H1 (cell line): ENCODE measurements around the gene MYO1D. TPM values are rescaled to one million over a fixed set of nuclear protein-coding genes. Genes with fewer than 3 reads are reported as not detected.

ENCODE experiments used
- CTCF ChIA-PET: fragments of 300-600 bp; sonication (Branson Sonifier 250); formaldehyde crosslinking; loops from one replicate; lab custom pipeline; 2021; ENCODE audit not compliant: partially characterized antibody; lab: Charles Lee
- POLR2A ChIA-PET: fragments of 300-600 bp; sonication (Branson Sonifier 250); formaldehyde crosslinking; loops from one replicate; lab custom pipeline; 2021; ENCODE audit warnings: inconsistent platforms; ENCODE audit not compliant: partially characterized antibody; lab: Charles Lee
- DNase-seq, 2 experiments: peaks; one replicate each; pipeline versions ENCODE4 v3.0.0 to v3.0.0-alpha.2; 2010 to 2022; ENCODE audit warnings: low spot score in 2 of 2, low read depth in 1 of 2, mixed read lengths in 1 of 2
- FAIRE-seq: peaks from 2 replicates; lab custom pipeline; 2011; peaks lifted over from hg19 to GRCh38; lab: Jason Lieb, UNC
- H2AFZ ChIP-seq: 2 replicates; pipeline ENCODE4 v1.8.1; 2012; ENCODE audit warnings: low read length, inconsistent platforms
- H2AK5ac ChIP-seq: 2 replicates; pipeline ENCODE4 v1.6.1; 2013; ENCODE audit warnings: low read depth, low read length
- H2BK120ac ChIP-seq: replicated peaks from 2 replicates; pipeline ENCODE3; 2013; ENCODE audit warnings: low read depth, low read length, inconsistent platforms
- H2BK12ac ChIP-seq: 2 replicates; pipeline ENCODE4 v1.6.1; 2013; ENCODE audit warnings: low read depth, low read length
- H2BK15ac ChIP-seq: 2 replicates; pipeline ENCODE4 v1.6.1; 2013; ENCODE audit warnings: low read length
- H2BK20ac ChIP-seq: 2 replicates; pipeline ENCODE4 v1.6.1; 2013; ENCODE audit warnings: low read length
- H2BK5ac ChIP-seq: 2 replicates; pipeline ENCODE4 v1.6.1; 2013; ENCODE audit warnings: low read depth, low read length
- H3K14ac ChIP-seq: 2 replicates; pipeline ENCODE4 v1.6.1; 2013; ENCODE audit warnings: inconsistent platforms; ENCODE audit not compliant: insufficient read length
- H3K18ac ChIP-seq: 2 replicates; pipeline ENCODE4 v1.6.1; 2013; ENCODE audit warnings: low read length; ENCODE audit errors: extremely low read depth
- H3K23ac ChIP-seq: 2 replicates; pipeline ENCODE4 v1.6.1; 2013; ENCODE audit warnings: inconsistent platforms; ENCODE audit not compliant: insufficient read length
- H3K23me2 ChIP-seq: 2 replicates; pipeline ENCODE4 v1.6.1; 2013; ENCODE audit warnings: low read depth, low read length
- H3K27ac ChIP-seq: 2 replicates; pipeline ENCODE4 v1.6.1; 2011; ENCODE audit warnings: low read depth, low read length, inconsistent platforms
- H3K27me3 ChIP-seq, 4 experiments: replicated peaks in 1 of 4; 1 replicate in 1 of 4; 2 replicates in 3 of 4; pipeline versions ENCODE4 v1.6.1 to v1.8.1; 2011 to 2013; ENCODE audit warnings: low read length in 3 of 4, mild to moderate bottlenecking in 3 of 4, inconsistent platforms in 2 of 4, mixed read lengths in 2 of 4, moderate library complexity in 1 of 4; ENCODE audit not compliant: control insufficient read depth in 3 of 4, insufficient read depth in 3 of 4; ENCODE audit errors: extremely low read depth in 1 of 4
- H3K36me3 ChIP-seq, 4 experiments: 2 replicates each; pipeline versions ENCODE4 v1.6.1 to v1.8.1; 2011 to 2013; ENCODE audit warnings: mild to moderate bottlenecking in 4 of 4, low read length in 3 of 4, moderate library complexity in 2 of 4, control low read depth in 1 of 4, inconsistent platforms in 1 of 4; ENCODE audit not compliant: insufficient read depth in 4 of 4, control insufficient read depth in 2 of 4
- H3K4ac ChIP-seq: replicated peaks from 2 replicates; pipeline ENCODE3; 2013; ENCODE audit warnings: low read length, low read depth, mixed read lengths, inconsistent platforms; ENCODE audit not compliant: insufficient read length
- H3K4me1 ChIP-seq, 4 experiments: replicated peaks in 1 of 4; 1 replicate in 1 of 4; 2 replicates in 3 of 4; pipeline versions ENCODE4 v1.6.1 to v1.8.1; 2011 to 2013; ENCODE audit warnings: low read length in 3 of 4, inconsistent platforms in 2 of 4, mixed read lengths in 1 of 4; ENCODE audit not compliant: insufficient read depth in 4 of 4, control insufficient read depth in 3 of 4
- H3K4me2 ChIP-seq, 2 experiments: 2 replicates each; pipeline versions ENCODE4 v1.6.1 to v1.8.1; 2011 to 2013; ENCODE audit warnings: low read depth in 2 of 2, low read length in 2 of 2, control low read depth in 1 of 2, inconsistent platforms in 1 of 2, mild to moderate bottlenecking in 1 of 2; ENCODE audit not compliant: insufficient read depth in 1 of 2
- H3K4me3 ChIP-seq, 4 experiments: fragments of 200-600, 300-600 bp in 1 of 4; sonication (generic), shearing (Covaris generic), sonication (Bioruptor Twin) in 1 of 4; 2 replicates each; pipeline versions ENCODE4 v1.5.1 to v1.8.1; 2011 to 2016; ENCODE audit warnings: low read length in 4 of 4, low read depth in 3 of 4, control low read depth in 2 of 4, inconsistent platforms in 2 of 4, mild to moderate bottlenecking in 2 of 4, mixed read lengths in 1 of 4, moderate library complexity in 1 of 4; ENCODE audit not compliant: insufficient read depth in 2 of 4; ENCODE audit errors: extremely low read depth in 1 of 4
- H3K56ac ChIP-seq: replicated peaks from 2 replicates; pipeline ENCODE3; 2013; ENCODE audit warnings: low read depth, mild to moderate bottlenecking, mixed read lengths, low read length, inconsistent platforms; ENCODE audit not compliant: insufficient read length
- H3K79me1 ChIP-seq: 2 replicates; pipeline ENCODE4 v1.6.1; 2013; ENCODE audit warnings: low read depth, low read length, control low read depth
- H3K79me2 ChIP-seq, 2 experiments: 2 replicates each; pipeline versions ENCODE4 v1.6.1 to v1.8.1; 2012 to 2013; ENCODE audit warnings: low read length in 2 of 2, mild to moderate bottlenecking in 2 of 2, inconsistent platforms in 1 of 2; ENCODE audit not compliant: insufficient read depth in 2 of 2, control insufficient read depth in 1 of 2
- H3K9ac ChIP-seq, 4 experiments: replicated peaks in 1 of 4; 1 replicate in 1 of 4; 2 replicates in 3 of 4; pipeline versions ENCODE4 v1.6.1 to v1.8.1; 2011 to 2013; ENCODE audit warnings: low read depth in 3 of 4, low read length in 3 of 4, control low read depth in 2 of 4, mild to moderate bottlenecking in 2 of 4, moderate library complexity in 2 of 4, inconsistent platforms in 1 of 4; ENCODE audit errors: extremely low read depth in 1 of 4
- H3K9me3 ChIP-seq, 2 experiments: 2 replicates each; pipeline versions ENCODE4 v1.6.1 to v1.8.1; 2012 to 2013; ENCODE audit warnings: mild to moderate bottlenecking in 2 of 2, moderate library complexity in 2 of 2, control low read depth in 1 of 2, inconsistent platforms in 1 of 2, low read depth in 1 of 2, low read length in 1 of 2, mixed read lengths in 1 of 2; ENCODE audit not compliant: insufficient read depth in 2 of 2
- H4K20me1 ChIP-seq, 2 experiments: replicated peaks in 1 of 2; 2 replicates each; pipeline versions ENCODE3 to v1.8.1; 2011 to 2013; ENCODE audit warnings: inconsistent platforms in 2 of 2, low read length in 2 of 2, mild to moderate bottlenecking in 1 of 2; ENCODE audit not compliant: insufficient read depth in 2 of 2, control insufficient read depth in 1 of 2
- H4K5ac ChIP-seq: 2 replicates; pipeline ENCODE4 v1.6.1; 2013; ENCODE audit warnings: low read length, low read depth, mixed read lengths, inconsistent platforms; ENCODE audit not compliant: insufficient read length
- H4K8ac ChIP-seq: 2 replicates; pipeline ENCODE4 v1.8.0; 2013; ENCODE audit warnings: mild to moderate bottlenecking, moderate library complexity, low read length, inconsistent platforms; ENCODE audit not compliant: insufficient read depth; ENCODE audit errors: extremely low read depth
- H4K91ac ChIP-seq: replicated peaks from 2 replicates; pipeline ENCODE3; 2013; ENCODE audit warnings: low read length, mixed read lengths, inconsistent platforms; ENCODE audit not compliant: insufficient read length
- BACH1 ChIP-seq: IDR thresholded peaks from 2 replicates; pipeline ENCODE4 v1.6.1; 2012; ENCODE audit warnings: low read length, improper control_type of control experiment
- CEBPB ChIP-seq: IDR thresholded peaks from 2 replicates; pipeline ENCODE4 v1.6.1; 2012; ENCODE audit warnings: low read depth, low read length
- CHD1 ChIP-seq: IDR thresholded peaks from 2 replicates; pipeline ENCODE4 v1.6.1; 2012; ENCODE audit warnings: low read depth, low read length, improper control_type of control experiment
- CREB1 ChIP-seq: IDR thresholded peaks from 2 replicates; pipeline ENCODE4 v1.6.1; 2012; ENCODE audit warnings: inconsistent platforms
- SP4 ChIP-seq: IDR thresholded peaks from 2 replicates; pipeline ENCODE4 v1.6.1; 2012; ENCODE audit warnings: low read length, inconsistent platforms
- SRF ChIP-seq: IDR thresholded peaks from 2 replicates; pipeline ENCODE4 v1.6.1; 2011; ENCODE audit warnings: mild to moderate bottlenecking, low read depth, low read length, moderate library complexity
- TAF1 ChIP-seq: IDR thresholded peaks from 2 replicates; pipeline ENCODE4 v1.6.1; 2011; ENCODE audit warnings: mild to moderate bottlenecking, low read depth, low read length
- WGBS, 2 experiments: shearing (Covaris generic) in 1 of 2; methylation state at CpG; one replicate each; pipeline versions ENCODE4 v1.1.6 to v1.1.7; 2013 to 2015; ENCODE audit warnings: low lambda C conversion rate in 2 of 2, mixed read lengths in 2 of 2, inconsistent platforms in 1 of 2, low coverage in 1 of 2, missing lambda C conversion rate in 1 of 2; ENCODE audit not compliant: insufficient replicate concordance in 2 of 2, insufficient coverage in 1 of 2, insufficient read length in 1 of 2; ENCODE audit errors: extremely low coverage in 1 of 2, missing lambda C conversion rate in 1 of 2; 5-methylcytosine and 5-hydroxymethylcytosine counted together
- polyA plus RNA-seq, 7 experiments: library from polyadenylated mRNA; depleted of rRNA in 3 of 7; stranded (reverse) in 5 of 7; unstranded in 2 of 7; fragments of >200 nt in 5 of 7; fragments of 200-250 nt in 2 of 7; gene quantifications; 1 replicate in 5 of 7; 2 replicates in 1 of 7; 4 replicates in 1 of 7; pipeline versions ENCODE4 v1.2.1 to v1.2.3, GENCODE V29; 2011 to 2013; ENCODE audit warnings: missing spikeins in 2 of 7, mixed read lengths in 2 of 7
- total RNA-seq: library from RNA; stranded (reverse); fragmentation: NEBNext Ultra II Directional; extraction: Animal tissue kit (Norgen Biotek cat#: 25700); gene quantifications from 2 replicates; pipeline ENCODE4 v1.2.1, GENCODE V29; 2021
- TF ChIP-seq, protein P1 (sequence below), 3 experiments: IDR thresholded peaks; 1 replicate in 2 of 3; 2 replicates in 1 of 3; pipeline versions ENCODE4 v1.5.1 to v1.6.1; 2011; ENCODE audit warnings: low read length in 3 of 3, mild to moderate bottlenecking in 3 of 3, inconsistent platforms in 2 of 3, low read depth in 1 of 3, moderate library complexity in 1 of 3; ENCODE audit not compliant: insufficient read depth in 1 of 3; ENCODE audit errors: control extremely low read depth in 1 of 3
- TF ChIP-seq, protein P2 (sequence below): IDR thresholded peaks from 2 replicates; pipeline ENCODE4 v1.6.1; 2011; ENCODE audit warnings: low read depth, mild to moderate bottlenecking, low read length; ENCODE audit not compliant: insufficient read depth
- TF ChIP-seq, protein P3 (sequence below): IDR thresholded peaks from 2 replicates; pipeline ENCODE4 v1.6.1; 2012; ENCODE audit warnings: low read length, inconsistent platforms

The MYO1D gene
- total and polyA plus RNA-seq, 2 of the 8 experiments (the other 6 are each of a cell fraction or from before 2014, with no cell fraction given): 6.5 to 25.4 TPM

DNA sequence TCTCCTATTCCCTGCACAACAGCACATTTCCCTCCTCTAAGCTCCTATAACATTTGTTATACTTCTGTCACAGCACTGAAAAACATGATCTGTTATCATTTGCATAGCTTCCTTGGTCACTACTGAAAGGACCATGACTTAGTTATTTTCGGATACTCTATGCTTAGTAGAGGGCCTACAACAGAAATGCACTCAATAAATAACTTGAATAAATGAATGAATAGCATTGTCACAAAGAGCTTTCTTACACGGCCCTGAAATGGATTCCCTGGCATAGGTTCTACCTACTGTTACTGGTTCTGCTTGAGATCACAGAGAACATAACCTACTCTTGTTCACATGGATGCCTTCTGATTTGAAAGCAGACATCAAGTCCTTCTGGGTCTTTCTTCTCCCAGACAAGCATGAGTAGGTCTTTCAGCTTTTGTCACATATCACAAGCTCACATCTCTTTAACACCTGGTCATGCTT lies 41.6 kb downstream of the MYO1D start:
- no peak overlapping the region for H3K4ac ChIP-seq
- no peak overlapping the region for H2BK12ac ChIP-seq
- 83% methylated on average over 2 of the region's 2 CpGs; no CpG with 5 or more reads in 1 of the 2 experiments for WGBS, 2 experiments
- H3K27me3 ChIP-seq: no peaks in the 10 kb centered on the region
- H3K14ac ChIP-seq: no peak overlapping the region
- CTCF ChIA-PET: interaction anchor here (0.6 to 2.0 kb wide), 6 partner anchors 13 to 188 kb away, joined by 3 to 9 read pairs (median 3); partner anchors contain the start of gene MYO1D
- H2BK15ac ChIP-seq: no peak overlapping the region
- no peaks in the 10 kb centered on the region for H3K23me2 ChIP-seq
- no peak overlapping the region for H4K8ac ChIP-seq
- no peak overlapping the region for H3K4me3 ChIP-seq
- H3K9ac ChIP-seq: no peak overlapping the region
- H2AK5ac ChIP-seq: no peak overlapping the region
- no peak overlapping the region for H2BK20ac ChIP-seq
- H4K91ac ChIP-seq: no peak overlapping the region
- POLR2A ChIA-PET: no interaction called here
- H2BK120ac ChIP-seq: no peak overlapping the region
- H3K36me3 ChIP-seq: no peaks in the 10 kb centered on the region
- H3K27ac ChIP-seq: no peak overlapping the region
- H3K79me2 ChIP-seq: no peaks in the 10 kb centered on the region; a peak in 2 of 4 replicates
- no peaks in the 10 kb centered on the region for H3K4me1 ChIP-seq
- no peaks in the 10 kb centered on the region for H3K9me3 ChIP-seq
- FAIRE-seq (no peak), DNase-seq (no peak)
- no peak overlapping the region for H3K56ac ChIP-seq
- peaks cover 0 to 3% of the 10 kb centered on the region in 2 experiments for H4K20me1 ChIP-seq
- H3K4me2 ChIP-seq: no peak overlapping the region
- no peak overlapping the region for H3K18ac ChIP-seq
- H4K5ac ChIP-seq: no peak overlapping the region
- no peak overlapping the region for H2BK5ac ChIP-seq
- H3K79me1 ChIP-seq: peaks cover 3% of the 10 kb centered on the region; the same call in 1 of the 2 replicates
- no peak overlapping the region for H2AFZ ChIP-seq
- no peak overlapping the region for H3K23ac ChIP-seq
- TF ChIP-seq SRF: no peak
- no peak for TF ChIP-seq CHD1
- TF ChIP-seq SP4: no peak
- no peak for TF ChIP-seq CEBPB
- TF ChIP-seq TAF1: no peak
- TF ChIP-seq, protein P1, sequence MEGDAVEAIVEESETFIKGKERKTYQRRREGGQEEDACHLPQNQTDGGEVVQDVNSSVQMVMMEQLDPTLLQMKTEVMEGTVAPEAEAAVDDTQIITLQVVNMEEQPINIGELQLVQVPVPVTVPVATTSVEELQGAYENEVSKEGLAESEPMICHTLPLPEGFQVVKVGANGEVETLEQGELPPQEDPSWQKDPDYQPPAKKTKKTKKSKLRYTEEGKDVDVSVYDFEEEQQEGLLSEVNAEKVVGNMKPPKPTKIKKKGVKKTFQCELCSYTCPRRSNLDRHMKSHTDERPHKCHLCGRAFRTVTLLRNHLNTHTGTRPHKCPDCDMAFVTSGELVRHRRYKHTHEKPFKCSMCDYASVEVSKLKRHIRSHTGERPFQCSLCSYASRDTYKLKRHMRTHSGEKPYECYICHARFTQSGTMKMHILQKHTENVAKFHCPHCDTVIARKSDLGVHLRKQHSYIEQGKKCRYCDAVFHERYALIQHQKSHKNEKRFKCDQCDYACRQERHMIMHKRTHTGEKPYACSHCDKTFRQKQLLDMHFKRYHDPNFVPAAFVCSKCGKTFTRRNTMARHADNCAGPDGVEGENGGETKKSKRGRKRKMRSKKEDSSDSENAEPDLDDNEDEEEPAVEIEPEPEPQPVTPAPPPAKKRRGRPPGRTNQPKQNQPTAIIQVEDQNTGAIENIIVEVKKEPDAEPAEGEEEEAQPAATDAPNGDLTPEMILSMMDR (IDR thresholded peaks at IDR 0.05; ENCODE audit: control extremely low read depth in 1 of 3, insufficient read depth in 1 of 3, low read depth in 1 of 3, low read length in 3 of 3): no peak
- TF ChIP-seq, protein P2, sequence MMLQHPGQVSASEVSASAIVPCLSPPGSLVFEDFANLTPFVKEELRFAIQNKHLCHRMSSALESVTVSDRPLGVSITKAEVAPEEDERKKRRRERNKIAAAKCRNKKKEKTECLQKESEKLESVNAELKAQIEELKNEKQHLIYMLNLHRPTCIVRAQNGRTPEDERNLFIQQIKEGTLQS: no peak
- no peak for TF ChIP-seq CREB1
- TF ChIP-seq, protein P3, sequence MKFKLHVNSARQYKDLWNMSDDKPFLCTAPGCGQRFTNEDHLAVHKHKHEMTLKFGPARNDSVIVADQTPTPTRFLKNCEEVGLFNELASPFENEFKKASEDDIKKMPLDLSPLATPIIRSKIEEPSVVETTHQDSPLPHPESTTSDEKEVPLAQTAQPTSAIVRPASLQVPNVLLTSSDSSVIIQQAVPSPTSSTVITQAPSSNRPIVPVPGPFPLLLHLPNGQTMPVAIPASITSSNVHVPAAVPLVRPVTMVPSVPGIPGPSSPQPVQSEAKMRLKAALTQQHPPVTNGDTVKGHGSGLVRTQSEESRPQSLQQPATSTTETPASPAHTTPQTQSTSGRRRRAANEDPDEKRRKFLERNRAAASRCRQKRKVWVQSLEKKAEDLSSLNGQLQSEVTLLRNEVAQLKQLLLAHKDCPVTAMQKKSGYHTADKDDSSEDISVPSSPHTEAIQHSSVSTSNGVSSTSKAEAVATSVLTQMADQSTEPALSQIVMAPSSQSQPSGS: no peak
- TF ChIP-seq BACH1: no peak
